Keratinocyte (primary cell): ENCODE data around the gene CAMP. TPM values are rescaled to one million over a fixed set of nuclear protein-coding genes. Genes with fewer than 3 reads are reported as not detected.
A peak's percentile ranks its signal among the peaks of the same experiment; 100 is the strongest.

Experiments
- DNase-seq: peaks from one replicate; pipeline ENCODE4 v3.0.0-alpha.2; 2011; ENCODE audit warnings: low read depth, missing footprints, low spot score
- FAIRE-seq: peaks from 2 replicates; lab custom pipeline; 2011; peaks lifted over from hg19 to GRCh38; lab: Jason Lieb, UNC
- H2AFZ ChIP-seq: 2 replicates; pipeline ENCODE4 v1.6.0; 2012; ENCODE audit warnings: low read length, control low read depth, inconsistent platforms; ENCODE audit not compliant: control insufficient read depth
- H3K27ac ChIP-seq: 2 replicates; pipeline ENCODE4 v1.5.1; 2011; ENCODE audit warnings: low read length; ENCODE audit not compliant: control insufficient read depth, insufficient read depth
- H3K27me3 ChIP-seq: 3 replicates; pipeline ENCODE4 v1.6.0; 2011; ENCODE audit warnings: low read length; ENCODE audit not compliant: control insufficient read depth, insufficient read depth; ENCODE audit errors: extremely low read depth
- H3K36me3 ChIP-seq, 2 experiments: 2 replicates in 1 of 2; 3 replicates in 1 of 2; pipeline ENCODE4 v1.5.1; 2011; ENCODE audit warnings: low read length in 2 of 2, mild to moderate bottlenecking in 1 of 2; ENCODE audit not compliant: control insufficient read depth in 2 of 2, insufficient read depth in 2 of 2; ENCODE audit errors: extremely low read depth in 1 of 2
- H3K4me1 ChIP-seq: 3 replicates; pipeline ENCODE4 v1.5.1; 2011; ENCODE audit warnings: low read length; ENCODE audit not compliant: control insufficient read depth, insufficient read depth; ENCODE audit errors: extremely low read depth
- H3K4me2 ChIP-seq: 3 replicates; pipeline ENCODE4 v1.6.0; 2011; ENCODE audit warnings: low read depth, low read length; ENCODE audit not compliant: control insufficient read depth, insufficient read depth; ENCODE audit errors: extremely low read depth
- H3K4me3 ChIP-seq, 3 experiments: fragments of 200-600 bp in 1 of 3; sonication (generic) in 1 of 3; 2 replicates in 2 of 3; 3 replicates in 1 of 3; pipeline ENCODE4 v1.5.1; 2011 to 2016; ENCODE audit warnings: low read length in 3 of 3, mild to moderate bottlenecking in 3 of 3, control low read depth in 2 of 3, inconsistent platforms in 1 of 3, low read depth in 1 of 3, mixed read lengths in 1 of 3, mixed run types in 1 of 3, moderate library complexity in 1 of 3; ENCODE audit not compliant: control insufficient read depth in 2 of 3, insufficient read depth in 2 of 3; ENCODE audit errors: extremely low read depth in 1 of 3
- H3K79me2 ChIP-seq: 2 replicates; pipeline ENCODE4 v1.6.0; 2012; ENCODE audit warnings: low read length; ENCODE audit not compliant: control insufficient read depth, insufficient read depth
- H3K9ac ChIP-seq: 3 replicates; pipeline ENCODE4 v1.6.0; 2011; ENCODE audit warnings: low read length; ENCODE audit not compliant: control insufficient read depth, insufficient read depth; ENCODE audit errors: extremely low read depth
- H3K9me1 ChIP-seq: 3 replicates; pipeline ENCODE4 v1.6.0; 2011; ENCODE audit warnings: low read length; ENCODE audit not compliant: control insufficient read depth, insufficient read depth; ENCODE audit errors: extremely low read depth
- H3K9me3 ChIP-seq: 2 replicates; pipeline ENCODE4 v1.5.1; 2012; ENCODE audit warnings: low read depth, low read length; ENCODE audit not compliant: control insufficient read depth
- H4K20me1 ChIP-seq: 3 replicates; pipeline ENCODE4 v1.6.0; 2011; ENCODE audit warnings: low read length; ENCODE audit not compliant: control insufficient read depth, insufficient read depth; ENCODE audit errors: extremely low read depth
- EZH2 ChIP-seq: IDR thresholded peaks from one replicate; pipeline ENCODE4 v1.6.1; 2012; ENCODE audit warnings: inconsistent platforms, mild to moderate bottlenecking, low read length, moderate library complexity
- dilution Hi-C: fragments of 300-500 bp; cut with MboI; formaldehyde crosslinking; loops from one replicate; pipeline ENCODE4 v1.7.0; 2020; ENCODE audit warnings: low sequenced_read_pairs; ENCODE audit not compliant: extremely low pct_ligation_motif_present
- polyA plus RNA-seq, 5 experiments: library from polyadenylated mRNA; depleted of rRNA in 3 of 5; stranded (reverse) in 3 of 5; stranded (forward) in 1 of 5; unstranded in 1 of 5; fragments of >200 nt; gene quantifications; 1 replicate in 1 of 5; 2 replicates in 3 of 5; 3 replicates in 1 of 5; pipeline versions ENCODE4 v1.2.1 to v1.2.3, GENCODE V29; 2011 to 2012; ENCODE audit warnings: missing spikeins in 2 of 5, low read depth in 1 of 5, low replicate concordance in 1 of 5
- TF ChIP-seq, protein P1 (sequence below), 3 experiments: IDR thresholded peaks in 1 of 3; conservative IDR thresholded peaks in 1 of 3; optimal IDR thresholded peaks in 1 of 3; 2 replicates in 2 of 3; 3 replicates in 1 of 3; pipeline versions ENCODE3 to v1.5.1; 2011; ENCODE audit warnings: low read length in 3 of 3, mild to moderate bottlenecking in 3 of 3, moderate library complexity in 2 of 3, control low read depth in 1 of 3, inconsistent platforms in 1 of 3; ENCODE audit not compliant: insufficient read depth in 2 of 3; ENCODE audit errors: extremely low read depth in 1 of 3

CAMP gene
- polyA plus RNA-seq, 1 donor (not counting 4 experiments of a cell fraction or from before 2014, with no cell fraction given): 0.66 TPM

DNA sequence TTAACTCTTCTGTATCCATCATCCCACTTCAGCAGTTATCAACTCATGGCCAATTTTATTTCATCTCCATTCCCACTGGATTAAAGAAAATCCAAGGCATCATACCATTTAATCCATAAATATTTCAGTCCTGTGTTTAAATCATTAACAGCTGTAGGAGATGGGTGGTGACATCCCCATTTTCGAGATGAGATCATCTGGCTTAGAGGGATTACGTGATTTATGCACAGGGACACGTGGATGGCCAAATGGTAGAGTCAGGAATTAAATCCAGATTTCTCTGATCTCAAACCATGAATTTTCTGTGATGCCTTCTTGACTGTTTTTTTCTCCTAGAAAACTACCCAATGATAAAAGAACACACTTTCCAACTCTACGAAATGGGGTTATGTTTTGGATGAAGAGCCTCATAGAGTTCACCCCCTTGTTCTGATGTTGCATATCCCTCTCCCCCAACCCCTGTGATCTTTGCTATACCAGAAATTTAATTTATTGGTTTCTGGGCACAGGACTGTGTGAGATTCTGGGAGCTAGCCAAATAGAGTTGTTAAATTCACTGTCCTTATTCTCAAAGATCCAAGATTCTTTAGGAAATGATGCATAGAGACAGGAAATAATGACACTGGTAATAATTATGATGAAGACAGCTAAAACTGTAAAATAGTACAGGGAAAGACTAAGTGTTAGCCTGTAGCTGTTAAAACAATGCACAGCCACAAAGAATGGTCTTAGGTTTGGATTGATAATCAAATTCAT, 25.0 kb downstream of the CAMP start:
- no peaks in the 10 kb centered on the region for H3K9me3 ChIP-seq
- H4K20me1 ChIP-seq: no peaks in the 10 kb centered on the region
- peaks cover 3 to 15% of the 10 kb centered on the region in 2 experiments for H3K36me3 ChIP-seq
- DNase-seq (no peak), FAIRE-seq (no peak)
- H3K27ac ChIP-seq: no peak overlapping the region
- TF ChIP-seq EZH2: no peak
- TF ChIP-seq, protein P1, sequence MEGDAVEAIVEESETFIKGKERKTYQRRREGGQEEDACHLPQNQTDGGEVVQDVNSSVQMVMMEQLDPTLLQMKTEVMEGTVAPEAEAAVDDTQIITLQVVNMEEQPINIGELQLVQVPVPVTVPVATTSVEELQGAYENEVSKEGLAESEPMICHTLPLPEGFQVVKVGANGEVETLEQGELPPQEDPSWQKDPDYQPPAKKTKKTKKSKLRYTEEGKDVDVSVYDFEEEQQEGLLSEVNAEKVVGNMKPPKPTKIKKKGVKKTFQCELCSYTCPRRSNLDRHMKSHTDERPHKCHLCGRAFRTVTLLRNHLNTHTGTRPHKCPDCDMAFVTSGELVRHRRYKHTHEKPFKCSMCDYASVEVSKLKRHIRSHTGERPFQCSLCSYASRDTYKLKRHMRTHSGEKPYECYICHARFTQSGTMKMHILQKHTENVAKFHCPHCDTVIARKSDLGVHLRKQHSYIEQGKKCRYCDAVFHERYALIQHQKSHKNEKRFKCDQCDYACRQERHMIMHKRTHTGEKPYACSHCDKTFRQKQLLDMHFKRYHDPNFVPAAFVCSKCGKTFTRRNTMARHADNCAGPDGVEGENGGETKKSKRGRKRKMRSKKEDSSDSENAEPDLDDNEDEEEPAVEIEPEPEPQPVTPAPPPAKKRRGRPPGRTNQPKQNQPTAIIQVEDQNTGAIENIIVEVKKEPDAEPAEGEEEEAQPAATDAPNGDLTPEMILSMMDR (optimal IDR thresholded peaks at IDR 0.05 in 1 of 3, IDR thresholded peaks at IDR 0.05 in 1 of 3, conservative IDR thresholded peaks at IDR 0.05 in 1 of 3; ENCODE audit: extremely low read depth in 1 of 3, insufficient read depth in 2 of 3, low read length in 3 of 3): no peak
- H3K9ac ChIP-seq: no peak overlapping the region
- H3K9me1 ChIP-seq: no peaks in the 10 kb centered on the region
- no peaks in the 10 kb centered on the region for H3K27me3 ChIP-seq
- H3K4me3 ChIP-seq: no peak overlapping the region
- H2AFZ ChIP-seq: no peak overlapping the region
- dilution Hi-C loops: no loop called here
- peak overlapping the region; percentile 3 for H3K4me2 ChIP-seq
- peaks cover 37% of the 10 kb centered on the region for H3K79me2 ChIP-seq
- H3K4me1 ChIP-seq: peaks cover 21% of the 10 kb centered on the region

DNA sequence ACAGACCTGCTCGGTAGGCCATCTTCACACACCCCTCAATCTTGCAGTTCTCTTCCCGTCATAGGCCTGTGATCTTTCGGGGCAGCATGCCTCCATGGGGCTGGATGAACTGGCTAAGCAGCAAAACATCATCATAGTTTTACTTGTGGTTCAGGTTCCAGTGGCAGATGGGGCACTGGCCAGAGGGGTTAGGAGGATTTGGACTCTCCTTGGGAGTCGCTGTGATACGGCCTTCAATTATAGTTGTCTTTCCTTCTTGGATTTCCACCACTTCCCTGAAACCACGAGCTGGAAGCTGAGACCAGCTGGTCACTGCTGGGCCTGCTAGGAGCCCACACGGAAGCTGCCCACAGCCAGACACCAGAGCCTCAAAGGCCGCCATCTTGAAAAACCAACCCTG, 33.3 kb downstream of the CAMP start:
- Histone ChIP-seq H3K9me3 (no peaks in the 10 kb centered on the region), H3K79me2 (peaks cover 26% of the 10 kb centered on the region), H3K4me1 (no peaks in the 10 kb centered on the region), H4K20me1 (no peaks in the 10 kb centered on the region), H3K36me3 (peaks cover 10 to 23% of the 10 kb centered on the region in 2 experiments), H3K4me2 (no peak overlapping the region), H3K9ac (no peak overlapping the region), H2AFZ (no peak overlapping the region), H3K9me1 (no peaks in the 10 kb centered on the region), H3K27me3 (no peaks in the 10 kb centered on the region), H3K4me3 (no peak overlapping the region), H3K27ac (no peak overlapping the region)
- dilution Hi-C loops: loop anchor here (25.0 kb wide), 1 partner anchor 181 kb away; the partner anchor contains the start of genes ATRIP, CCDC51, PLXNB1 and TMA7
- FAIRE-seq (no peak), DNase-seq (no peak)
- no peak for TF ChIP-seq EZH2
- TF ChIP-seq, protein P1 (optimal IDR thresholded peaks at IDR 0.05 in 1 of 3, IDR thresholded peaks at IDR 0.05 in 1 of 3, conservative IDR thresholded peaks at IDR 0.05 in 1 of 3; ENCODE audit: extremely low read depth in 1 of 3, insufficient read depth in 2 of 3, low read length in 3 of 3): no peak
